Neuronal stem cell (in vitro differentiated cells): ENCODE data around the gene HOXA6.

ENCODE experiments used
- DNase-seq: peaks from one replicate; pipeline ENCODE4 v3.0.0-alpha.2; 2013; ENCODE audit warnings: low spot score
- H2AFZ ChIP-seq: one replicate; pipeline ENCODE4 v1.6.1; 2013; ENCODE audit warnings: mild to moderate bottlenecking, low read length, inconsistent platforms
- H2AK5ac ChIP-seq: 2 replicates; pipeline ENCODE4 v1.6.1; 2013; ENCODE audit warnings: low read depth, mild to moderate bottlenecking, inconsistent platforms, low read length, moderate library complexity, mixed read lengths
- H2BK120ac ChIP-seq: 2 replicates; pipeline ENCODE4 v1.6.1; 2013; ENCODE audit warnings: low read depth, mild to moderate bottlenecking, inconsistent platforms, low read length, moderate library complexity, mixed read lengths
- H2BK12ac ChIP-seq: one replicate; pipeline ENCODE4 v1.6.1; 2013; ENCODE audit warnings: low read length, inconsistent platforms
- H2BK15ac ChIP-seq: 2 replicates; pipeline ENCODE4 v1.6.1; 2013; ENCODE audit warnings: mild to moderate bottlenecking, low read length, inconsistent platforms, mixed read lengths
- H2BK5ac ChIP-seq: one replicate; pipeline ENCODE4 v1.6.1; 2013; ENCODE audit warnings: inconsistent platforms, mild to moderate bottlenecking, low read length, moderate library complexity
- H3K14ac ChIP-seq: one replicate; pipeline ENCODE4 v1.6.1; 2013; ENCODE audit warnings: low read length, inconsistent platforms
- H3K18ac ChIP-seq: 2 replicates; pipeline ENCODE4 v1.6.1; 2013; ENCODE audit warnings: low read length, inconsistent platforms
- H3K23ac ChIP-seq: 2 replicates; pipeline ENCODE4 v1.6.1; 2013; ENCODE audit warnings: low read depth, mild to moderate bottlenecking, mixed read lengths, low read length, inconsistent platforms; ENCODE audit not compliant: poor library complexity
- H3K27ac ChIP-seq: replicated peaks from 3 replicates; pipeline ENCODE4 v1.5.1; 2013; ENCODE audit warnings: low read length, inconsistent platforms
- H3K27me3 ChIP-seq, 3 experiments: 2 replicates each; pipeline ENCODE4 v1.6.1; 2013; ENCODE audit warnings: low read length in 3 of 3, mild to moderate bottlenecking in 2 of 3, inconsistent platforms in 1 of 3, low read depth in 1 of 3, mixed read lengths in 1 of 3, moderate library complexity in 1 of 3; ENCODE audit not compliant: control insufficient read depth in 3 of 3, insufficient read depth in 3 of 3
- H3K36me3 ChIP-seq, 2 donors: replicated peaks in 1 of 2; 2 replicates each; pipeline ENCODE4 v1.6.1; 2013; ENCODE audit warnings: low read length in 2 of 2; ENCODE audit not compliant: control insufficient read depth in 2 of 2, insufficient read depth in 2 of 2
- H3K4ac ChIP-seq: 2 replicates; pipeline ENCODE4 v1.6.1; 2013; ENCODE audit warnings: inconsistent platforms, mild to moderate bottlenecking, low read length, moderate library complexity
- H3K4me1 ChIP-seq, 2 donors: 1 replicate in 1 of 2; 2 replicates in 1 of 2; pipeline ENCODE4 v1.6.1; 2013; ENCODE audit warnings: low read length in 2 of 2, low read depth in 1 of 2; ENCODE audit not compliant: control insufficient read depth in 2 of 2, insufficient read depth in 1 of 2
- H3K4me2 ChIP-seq: one replicate; pipeline ENCODE4 v1.6.1; 2013; ENCODE audit warnings: mild to moderate bottlenecking, low read length, inconsistent platforms; ENCODE audit not compliant: insufficient read depth, poor library complexity, severe bottlenecking
- H3K4me3 ChIP-seq, 2 donors: 2 replicates each; pipeline ENCODE4 v1.5.1; 2013; ENCODE audit warnings: low read length in 2 of 2, mild to moderate bottlenecking in 2 of 2, inconsistent platforms in 1 of 2, moderate library complexity in 1 of 2
- H3K79me1 ChIP-seq: one replicate; pipeline ENCODE4 v1.6.1; 2013; ENCODE audit warnings: low read depth, mild to moderate bottlenecking, inconsistent platforms, low read length, moderate library complexity
- H3K9ac ChIP-seq: one replicate; pipeline ENCODE4 v1.6.1; 2013; ENCODE audit warnings: mild to moderate bottlenecking, low read depth, low read length, inconsistent platforms; ENCODE audit not compliant: poor library complexity
- H3K9me3 ChIP-seq, 2 donors: replicated peaks in 1 of 2; 2 replicates each; pipeline versions ENCODE3 to v1.6.1; 2013; ENCODE audit warnings: low read length in 2 of 2, mild to moderate bottlenecking in 2 of 2, inconsistent platforms in 1 of 2, low read depth in 1 of 2, mixed read lengths in 1 of 2, moderate library complexity in 1 of 2; ENCODE audit not compliant: control insufficient read depth in 2 of 2, insufficient read depth in 1 of 2
- H4K8ac ChIP-seq: one replicate; pipeline ENCODE4 v1.6.1; 2013; ENCODE audit warnings: low read depth, mild to moderate bottlenecking, inconsistent platforms, low read length, moderate library complexity
- H4K91ac ChIP-seq: one replicate; pipeline ENCODE4 v1.6.1; 2013; ENCODE audit warnings: low read length, low read depth, mild to moderate bottlenecking, inconsistent platforms; ENCODE audit not compliant: poor library complexity
- WGBS, 2 donors: extraction: QIAGEN DNeasy Blood & Tissue Kit; methylation state at CpG; one replicate each; pipeline ENCODE4 v1.1.7; 2013; ENCODE audit warnings: missing lambda C conversion rate in 2 of 2, mixed read lengths in 1 of 2; ENCODE audit not compliant: insufficient read length in 2 of 2, insufficient replicate concordance in 1 of 2; ENCODE audit errors: extremely low coverage in 2 of 2; 5-methylcytosine and 5-hydroxymethylcytosine counted together

The HOXA6 gene

DNA sequence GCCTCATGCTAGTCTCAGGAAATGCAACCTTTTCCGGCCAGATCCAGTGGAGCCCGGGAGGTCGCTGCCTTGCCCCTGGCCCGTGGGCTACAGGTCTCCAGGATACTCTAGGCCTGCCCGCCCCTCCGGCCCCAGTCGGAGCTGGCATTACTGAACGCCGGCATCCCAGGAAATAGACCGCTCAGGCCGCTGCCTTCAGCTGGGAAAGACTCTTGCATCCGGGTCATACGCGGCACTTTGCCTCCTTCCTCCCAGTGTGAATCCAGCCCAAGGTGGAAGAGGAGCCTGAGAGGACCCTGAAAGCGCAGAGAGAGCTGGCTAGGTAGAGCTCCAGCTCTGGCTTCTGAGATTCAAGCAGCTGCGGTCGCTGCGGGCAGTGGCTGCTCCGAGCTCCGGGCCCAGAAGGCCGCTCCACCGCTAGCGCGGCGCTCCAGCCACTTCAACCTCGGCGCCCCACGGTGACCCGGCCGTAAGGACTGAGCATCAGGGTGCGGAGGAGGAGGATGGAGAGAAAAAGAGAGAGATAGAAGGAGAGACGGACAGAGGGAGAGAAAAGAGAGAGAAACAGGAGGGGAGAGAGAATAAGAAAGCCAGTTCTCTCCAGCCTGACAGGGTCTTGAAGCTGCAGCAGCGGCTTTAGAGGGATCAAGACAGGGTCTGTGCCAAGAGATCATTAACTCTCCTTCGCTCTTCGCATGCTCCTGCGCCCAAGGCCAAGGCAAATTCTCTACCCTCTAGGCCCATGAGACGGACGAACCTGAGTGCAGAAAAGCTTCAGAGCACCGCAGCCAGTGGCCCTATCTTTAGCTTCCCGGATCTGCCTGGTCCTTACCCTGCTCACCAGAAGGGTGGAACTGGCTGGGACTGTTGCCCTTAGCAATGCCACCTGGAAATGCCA is 28.3 kb upstream of the HOXA6 start:
- Histone ChIP-seq H3K4me2 (no peak overlapping the region), H3K4me3 (no peak overlapping the region), H3K79me1 (no peaks in the 10 kb centered on the region), H3K18ac (no peak overlapping the region), H2BK5ac (no peak overlapping the region), H2AK5ac (no peak overlapping the region), H2BK120ac (no peak overlapping the region), H3K27ac (no peak overlapping the region), H2BK12ac (no peak overlapping the region), H3K4me1 (no peaks in the 10 kb centered on the region), H3K14ac (peak overlapping the region; percentile 58), H3K36me3 (no peaks in the 10 kb centered on the region), H2BK15ac (no peak overlapping the region), H3K23ac (no peak overlapping the region), H3K27me3 (peaks cover 69 to 100% (median 97%) of the 10 kb centered on the region in 3 experiments), H3K9me3 (peaks cover 2 to 17% of the 10 kb centered on the region in 2 donors), H3K9ac (no peak overlapping the region), H3K4ac (no peak overlapping the region), H2AFZ (peak overlapping the region; percentile 78), H4K8ac (no peak overlapping the region), H4K91ac (no peak overlapping the region)
- WGBS, 2 donors: no CpG with 5 or more reads among the region's 40 CpGs
- no peak for DNase-seq

DNA sequence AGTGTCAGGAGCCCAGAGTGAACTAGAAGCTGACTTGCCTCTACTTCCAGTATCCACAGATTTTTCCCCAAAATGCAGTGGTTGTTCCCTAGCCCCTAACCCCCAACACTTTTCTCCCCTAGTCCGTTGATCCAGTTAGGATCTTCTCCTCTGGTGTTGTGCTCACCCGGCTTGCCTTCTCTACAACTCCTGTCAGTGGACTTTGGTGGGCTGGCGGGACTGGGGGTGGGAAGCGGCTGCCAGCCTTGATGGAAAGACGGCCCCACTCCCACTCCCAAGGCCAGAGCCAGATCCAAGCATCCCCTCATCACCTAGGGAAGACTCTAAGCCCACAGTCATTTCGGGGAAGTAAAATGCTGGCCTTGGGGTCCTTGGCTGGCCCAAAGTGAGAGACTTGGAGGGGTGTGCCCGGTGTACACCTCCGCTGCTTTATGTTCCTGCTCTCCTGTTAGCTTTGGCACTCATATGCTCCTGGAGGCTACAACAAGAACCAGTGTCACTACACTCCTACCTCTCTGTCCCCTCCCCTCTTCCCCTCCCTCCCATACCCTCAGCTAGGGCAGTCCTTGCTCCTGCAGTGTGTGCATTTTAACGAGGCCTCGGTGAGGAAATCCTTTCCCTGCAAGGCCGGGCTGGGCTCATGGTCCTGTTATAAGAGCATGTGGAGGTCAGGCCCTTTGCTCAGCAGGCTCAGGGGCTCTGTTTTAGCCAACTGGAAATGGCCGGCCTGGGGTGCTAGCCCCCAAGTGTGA is 27.5 kb upstream of the HOXA6 start:
- no peak overlapping the region for H3K4me3 ChIP-seq

DNA sequence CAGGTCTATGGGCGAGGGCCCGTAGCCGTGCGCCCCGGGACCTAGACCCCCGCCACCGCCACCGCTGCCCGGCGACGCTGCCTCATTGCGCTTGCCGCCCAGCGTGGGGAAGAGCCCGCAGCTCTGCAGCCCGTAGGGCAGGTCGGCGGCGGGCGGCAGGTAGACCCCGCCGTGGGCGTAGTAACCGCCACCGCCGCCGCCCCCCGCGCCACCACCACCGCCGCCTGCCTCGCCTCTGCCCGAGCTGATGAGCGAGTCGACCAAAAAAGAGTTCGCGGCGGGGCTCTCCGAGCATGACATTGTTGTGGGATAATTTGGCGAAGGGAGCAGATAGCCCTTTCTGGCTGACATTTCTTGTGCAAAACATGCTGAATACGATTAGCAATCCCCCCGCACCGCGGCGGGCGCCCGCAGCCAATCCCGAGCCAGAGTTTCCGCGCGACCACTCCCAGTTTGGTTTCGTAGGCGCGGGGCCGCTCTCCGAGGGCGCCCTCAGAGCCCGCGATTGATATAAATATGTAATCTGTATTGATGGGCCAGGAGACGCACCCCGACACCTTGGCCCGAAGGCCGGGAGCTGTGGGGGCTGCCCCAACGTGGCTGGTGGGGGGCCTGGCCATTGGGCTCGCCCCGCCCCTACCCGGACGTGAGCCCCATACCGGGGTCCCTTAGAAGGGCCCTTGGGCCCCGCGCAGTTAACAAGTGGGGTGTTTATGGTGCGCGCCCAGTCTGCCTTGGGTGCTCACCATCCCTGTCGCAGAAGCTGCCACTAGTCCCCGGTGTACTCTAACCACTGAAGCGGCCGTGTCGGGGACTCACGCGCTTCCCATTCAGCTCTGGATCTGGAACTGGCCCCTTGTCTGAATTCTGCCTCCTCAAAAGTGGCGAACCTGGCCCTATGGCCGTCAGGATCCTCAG is 26.6 kb upstream of the HOXA6 start, which contains the start of gene HOXA10:
Gene HOXA10, minus strand, starts transcription at position 365 of the 918 bp plus-strand sequence. Its CDS starts 14 bp downstream, at position 351.
- H3K14ac ChIP-seq: no peak within 1 kb of the TSS
- H4K91ac ChIP-seq: no peak within 1 kb of the TSS
- H2AFZ ChIP-seq: peak within 1 kb of the TSS; percentile 85
- no peak within 1 kb of the TSS for H2BK15ac ChIP-seq
- H2AK5ac ChIP-seq: no peak within 1 kb of the TSS
- no peak within 1 kb of the TSS for H3K18ac ChIP-seq
- no peak within 1 kb of the TSS for H3K4me3 ChIP-seq
- no peak within 1 kb of the TSS for H2BK12ac ChIP-seq
- H3K23ac ChIP-seq: peak within 1 kb of the TSS; percentile 80
- H3K27me3 ChIP-seq: peaks cover 70 to 99% (median 92%) of the 10 kb centered on the region in 3 experiments
- H3K4ac ChIP-seq: no peak within 1 kb of the TSS
- DNase-seq: no peak
- no peak within 1 kb of the TSS for H3K9ac ChIP-seq
- H4K8ac ChIP-seq: no peak within 1 kb of the TSS
- no peaks in the 10 kb centered on the region for H3K4me1 ChIP-seq
- H3K4me2 ChIP-seq: peak within 1 kb of the TSS; percentile 11
- no peaks in the 10 kb centered on the region for H3K36me3 ChIP-seq
- H2BK5ac ChIP-seq: peak within 1 kb of the TSS; percentile 39
- no peaks in the 10 kb centered on the region for H3K79me1 ChIP-seq
- WGBS, 2 donors: no CpG with 5 or more reads among the region's 82 CpGs
- no peak within 1 kb of the TSS for H2BK120ac ChIP-seq
- no peak within 1 kb of the TSS for H3K27ac ChIP-seq
- peaks cover 2 to 13% of the 10 kb centered on the region in 2 donors for H3K9me3 ChIP-seq

More for the DNA sequence above, 27.5 kb upstream of the HOXA6 start:
- peaks cover 2 to 17% of the 10 kb centered on the region in 2 donors for H3K9me3 ChIP-seq
- no peak overlapping the region for H4K8ac ChIP-seq
- H3K4me1 ChIP-seq: no peaks in the 10 kb centered on the region
- no peaks in the 10 kb centered on the region for H3K36me3 ChIP-seq
- H3K27ac ChIP-seq: no peak overlapping the region
- no peak overlapping the region for H3K23ac ChIP-seq
- peaks cover 68 to 100% (median 92%) of the 10 kb centered on the region in 3 experiments for H3K27me3 ChIP-seq
- H2AFZ ChIP-seq: peak overlapping the region; percentile 78
- no peak overlapping the region for H2BK120ac ChIP-seq
- H2AK5ac ChIP-seq: no peak overlapping the region
- no peak overlapping the region for H3K9ac ChIP-seq
- H3K79me1 ChIP-seq: no peaks in the 10 kb centered on the region
- no peak overlapping the region for H2BK15ac ChIP-seq
- no peak overlapping the region for H3K14ac ChIP-seq
- no peak for DNase-seq
- H3K4ac ChIP-seq: no peak overlapping the region
- H3K18ac ChIP-seq: no peak overlapping the region
- H2BK12ac ChIP-seq: no peak overlapping the region
- no peak overlapping the region for H4K91ac ChIP-seq
- no peak overlapping the region for H2BK5ac ChIP-seq
- WGBS, 2 donors: no CpG with 5 or more reads among the region's 12 CpGs
- H3K4me2 ChIP-seq: no peak overlapping the region
